Heart left ventricle (tissue), 13 donors: ENCODE measurements around the gene POMT1.

Experiments
- CTCF ChIP-seq, 12 donors: fragments of 200-600 bp; sonication (generic) in 4 of 12; IDR thresholded peaks; one replicate each; pipeline versions ENCODE4 v1.5.0 to v1.8.0; 2018 to 2022; ENCODE audit warnings: antibody characterized with exemption in 12 of 12, mild to moderate bottlenecking in 5 of 12
- POLR2A ChIP-seq, 2 donors: fragments of 450-650 bp; IDR thresholded peaks; one replicate each; pipeline ENCODE4 v1.6.1; 2017; ENCODE audit warnings: antibody characterized with exemption in 2 of 2, mild to moderate bottlenecking in 2 of 2, moderate library complexity in 2 of 2
- donor health status: ischemic (EF 13 %, LVEDD 7.1; RV severe dilation, severe dysfunction).
- donor health status: DM: no; HTN: yes; CAD: no.
- donor health status: DM: no; HTN: no; CAD: no.
- donor health status: ischemic (EF 25% LVEDD 6.9; RV normal size, moderate dysfunction).
- donor health status: ischemic (EF 25% LVEDD 5.7; RV mildly dilated, moderate dysfunction).
- donor health status: ischemic (EF 35%, LVEDD 5.7; RV mildly dilated, moderate dysfunction).
- donor health status: nonischemic (EF 11% LVEDD 7.7; RV severe dilation, severe dysfunction).
- donor health status: DM: yes; HTN: yes; CAD: no.
- donor health status: PGD.
- donor health status: ischemic (EF 29% LVEDD 5.4; RV normal size, mild dysfunction).
- donor health status: nonischemic (EF 23%, LVEDD 6.1; RV moderate dilation, normal function).

DNA sequence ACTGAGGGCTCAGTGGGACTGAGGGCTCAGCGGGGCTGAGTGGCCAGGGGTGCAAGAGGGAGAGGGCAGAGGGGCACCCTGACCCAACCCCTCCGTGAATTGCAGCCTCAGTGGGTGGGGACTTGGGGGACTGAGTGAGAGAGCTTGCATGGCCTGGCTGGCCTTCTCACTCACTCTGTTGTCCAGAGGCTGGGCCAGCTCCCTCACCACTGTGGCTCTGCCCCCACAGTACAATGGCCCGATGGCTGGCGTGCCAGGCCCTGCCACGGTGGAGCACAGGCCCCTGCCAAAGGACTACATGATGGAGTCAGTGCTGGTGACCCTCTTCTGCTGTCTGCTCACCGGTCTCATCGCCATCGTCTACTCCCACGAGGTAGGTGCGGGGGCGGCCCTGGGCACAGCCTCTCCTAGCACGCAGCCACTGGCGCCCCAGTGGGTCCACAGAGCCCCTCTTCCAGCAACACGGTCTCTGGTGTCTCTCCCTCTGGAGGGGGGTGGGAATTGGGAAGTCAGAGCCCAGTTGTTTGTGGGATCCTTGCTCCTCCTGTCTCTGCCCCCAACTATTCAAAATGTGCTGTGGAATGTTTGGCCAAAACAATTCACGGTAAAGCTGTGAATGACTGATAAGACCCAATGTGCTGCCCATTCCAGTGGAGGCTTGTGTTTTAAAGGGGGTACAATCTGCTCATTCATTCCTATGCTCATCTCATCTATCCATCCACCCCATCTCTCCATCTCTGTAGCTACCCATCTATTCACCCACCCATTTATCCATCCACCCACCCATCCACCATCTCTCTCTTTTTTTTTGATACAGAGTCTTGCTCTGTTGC, 53.3 kb downstream of the POMT1 start:
- TF ChIP-seq CTCF (IDR thresholded peaks at IDR 0.05) (no peak), POLR2A (IDR thresholded peaks at IDR 0.05) (no peak)
